ENCODE data around the gene OR4E2.
"Not testable (repeated sequence)": the region's sequence is repeated elsewhere in the genome, so short reads cannot be mapped to it uniquely, and the experiment has no call there.

OR4E2 gene, protein sequence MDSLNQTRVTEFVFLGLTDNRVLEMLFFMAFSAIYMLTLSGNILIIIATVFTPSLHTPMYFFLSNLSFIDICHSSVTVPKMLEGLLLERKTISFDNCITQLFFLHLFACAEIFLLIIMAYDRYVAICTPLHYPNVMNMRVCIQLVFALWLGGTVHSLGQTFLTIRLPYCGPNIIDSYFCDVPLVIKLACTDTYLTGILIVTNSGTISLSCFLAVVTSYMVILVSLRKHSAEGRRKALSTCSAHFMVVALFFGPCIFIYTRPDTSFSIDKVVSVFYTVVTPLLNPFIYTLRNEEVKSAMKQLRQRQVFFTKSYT

DNA sequence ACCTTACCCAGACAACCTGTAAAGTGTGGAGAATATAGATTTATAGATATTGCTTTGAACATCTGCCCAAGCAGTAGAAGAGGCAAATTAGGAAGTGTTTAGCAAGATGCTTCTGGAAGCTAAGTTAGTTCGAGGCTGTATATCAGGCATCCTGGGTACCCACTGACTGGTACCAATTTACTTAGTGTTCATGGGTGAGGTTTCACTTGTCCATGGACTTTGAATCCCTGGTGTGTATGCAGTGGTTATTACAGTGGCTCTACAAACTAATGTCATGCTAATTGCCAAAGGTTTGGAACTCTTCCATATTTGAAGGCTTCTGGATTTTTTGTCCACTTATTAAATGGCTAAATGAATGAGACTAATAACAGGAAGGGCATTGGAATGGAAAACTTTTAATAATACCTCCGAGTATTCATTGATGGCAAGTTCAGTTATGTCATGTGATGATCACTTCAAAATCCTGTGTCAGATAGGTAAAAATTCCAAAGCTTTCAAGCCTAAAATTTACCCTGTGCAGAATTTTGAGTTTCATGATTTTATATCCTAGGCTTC lies at the start of gene OR4E2:
OR4E2 (plus strand) TSS at position 505 of the 555 bp plus-strand sequence. CDS start 11,248 bp downstream, outside the sequence.
- DNase-seq: no peak
- no peak for ATAC-seq

DNA sequence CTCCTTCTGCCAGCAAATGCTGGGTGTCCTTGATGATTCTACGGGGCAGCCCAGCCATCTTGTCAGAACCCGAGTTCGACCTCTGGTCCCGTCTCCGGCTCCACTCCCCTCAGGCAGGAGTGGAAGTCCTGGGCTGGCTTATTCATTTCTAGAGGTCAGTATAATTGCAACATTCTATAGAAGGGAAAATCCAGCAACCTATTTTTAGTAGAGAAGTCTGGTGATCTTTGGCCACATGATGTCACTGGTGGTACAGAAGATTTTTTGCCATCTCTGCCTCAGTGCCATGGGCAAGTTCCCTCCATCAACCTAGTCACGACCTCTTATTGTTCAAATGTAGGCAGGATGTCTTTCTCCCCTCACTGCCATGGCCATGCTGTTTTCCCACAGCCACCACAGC lies 41.3 kb upstream of the OR4E2 start:
- ATAC-seq (no peak), DNase-seq (no peak)

DNA sequence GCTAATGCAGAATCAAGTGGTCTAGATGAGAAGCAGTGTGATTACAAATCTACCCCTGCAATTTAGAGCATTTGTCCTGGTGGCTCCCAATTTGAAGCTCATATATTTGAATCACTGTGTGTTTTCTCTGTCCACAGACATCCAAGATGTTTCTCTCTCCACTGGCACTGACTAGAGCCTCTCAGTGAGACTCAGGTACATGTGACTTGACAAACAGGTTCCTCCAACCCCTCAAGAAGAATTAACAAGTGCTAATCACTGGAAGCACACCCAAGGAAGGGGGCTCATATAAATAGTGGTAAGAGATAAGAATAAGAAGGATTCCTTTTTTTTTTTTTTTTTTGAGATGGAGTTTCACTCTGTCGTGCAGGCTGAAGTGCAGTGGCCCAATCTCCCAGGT lies 39.4 kb upstream of the OR4E2 start:
- no peak for ATAC-seq
- DNase-seq: no peak

DNA sequence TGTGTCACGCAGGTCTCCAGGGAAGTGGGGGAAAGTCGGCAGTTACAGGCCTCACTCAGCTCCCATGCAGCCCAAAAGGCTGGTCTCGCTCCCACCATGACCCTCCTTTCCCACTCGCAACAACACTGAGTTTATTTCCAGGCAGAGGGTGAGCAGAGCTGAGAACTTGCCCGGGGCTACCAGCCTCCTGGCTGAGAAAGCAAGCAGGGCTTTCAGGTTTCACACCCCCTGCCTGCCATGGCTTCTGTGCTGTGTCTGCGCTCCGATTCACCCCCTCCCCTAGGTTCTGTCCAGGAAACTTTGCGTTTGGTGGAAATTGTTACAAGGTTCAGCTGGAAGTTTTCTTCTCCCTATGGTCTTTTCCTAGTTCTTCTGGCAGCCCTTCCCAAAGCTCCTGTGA lies 36.0 kb upstream of the OR4E2 start:
- DNase-seq: no peak
- ATAC-seq: no peak

DNA sequence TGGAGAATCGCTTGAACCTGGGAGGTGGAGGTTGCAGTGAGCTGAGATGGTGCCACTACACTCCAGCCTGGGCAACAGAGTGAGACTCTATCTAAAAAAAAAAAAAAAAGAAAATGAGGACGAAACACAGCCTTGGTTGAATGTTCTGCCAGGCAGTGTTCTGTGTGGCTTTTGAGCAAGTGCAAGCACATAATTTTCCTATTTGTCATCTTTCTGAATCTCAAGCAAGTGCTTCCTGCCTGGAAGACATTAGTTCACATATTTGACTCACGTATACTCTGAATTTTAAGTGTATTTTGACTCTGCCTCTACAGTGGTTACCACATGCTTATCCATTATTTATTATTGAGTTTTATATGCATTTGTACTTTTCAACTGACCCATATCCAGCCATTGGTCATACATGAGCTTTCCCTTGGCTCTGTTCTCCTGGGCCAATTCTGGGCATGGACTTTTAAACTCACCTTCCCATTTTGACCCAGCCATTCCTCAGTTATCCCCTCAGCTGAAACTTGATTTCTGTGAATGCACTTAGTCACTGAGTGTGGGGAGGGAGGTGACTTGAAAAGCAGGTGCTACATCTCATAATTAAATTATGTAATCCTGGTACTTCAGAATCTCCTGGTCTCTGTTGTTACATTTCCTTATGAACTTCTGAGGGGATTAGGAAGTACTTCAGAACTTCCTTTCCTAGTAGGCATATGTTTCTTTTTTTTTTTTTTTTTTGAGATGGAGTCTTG lies 27.0 kb upstream of the OR4E2 start:
- ATAC-seq: no peak
- no peak for DNase-seq

DNA sequence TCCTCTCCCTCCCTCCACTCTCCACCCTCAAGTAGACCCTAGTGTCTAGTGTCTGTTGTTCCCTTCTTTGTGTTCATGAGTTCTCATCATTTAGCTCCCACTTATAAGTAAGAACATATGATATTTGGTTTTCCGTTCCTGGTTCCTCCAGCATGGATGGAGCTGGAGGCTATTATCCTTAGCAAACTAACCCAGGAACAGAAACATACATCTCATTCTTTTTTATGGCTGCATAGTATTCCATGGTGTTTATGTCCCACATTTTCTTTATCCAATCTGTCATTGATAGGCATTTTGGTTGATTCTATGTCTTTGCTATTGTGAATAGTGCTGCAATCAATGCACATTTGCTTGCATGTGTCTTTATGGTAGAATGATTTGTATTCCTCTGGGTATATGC lies 23.1 kb upstream of the OR4E2 start:
- not testable (repeated sequence) for ATAC-seq, DNase-seq

DNA sequence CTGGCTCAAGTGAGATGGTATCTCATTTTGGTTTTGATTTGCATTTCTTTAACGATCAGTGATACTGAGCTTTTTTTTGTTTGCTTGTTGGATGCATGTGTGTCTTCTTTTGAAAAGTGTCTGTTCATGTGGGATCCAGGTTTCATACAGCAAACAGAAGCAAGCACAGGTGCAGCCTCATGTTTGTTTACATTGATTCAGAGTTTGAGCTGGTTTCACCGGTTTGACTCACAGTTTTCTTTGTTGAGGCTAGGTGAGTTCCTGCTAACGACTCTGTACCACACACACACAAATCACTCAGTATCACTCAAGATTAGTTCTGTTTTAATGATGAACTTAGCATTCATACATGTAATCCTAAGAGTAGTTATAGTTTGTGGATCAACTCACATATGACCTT lies 22.6 kb upstream of the OR4E2 start:
- DNase-seq (no peak), ATAC-seq (no peak)

DNA sequence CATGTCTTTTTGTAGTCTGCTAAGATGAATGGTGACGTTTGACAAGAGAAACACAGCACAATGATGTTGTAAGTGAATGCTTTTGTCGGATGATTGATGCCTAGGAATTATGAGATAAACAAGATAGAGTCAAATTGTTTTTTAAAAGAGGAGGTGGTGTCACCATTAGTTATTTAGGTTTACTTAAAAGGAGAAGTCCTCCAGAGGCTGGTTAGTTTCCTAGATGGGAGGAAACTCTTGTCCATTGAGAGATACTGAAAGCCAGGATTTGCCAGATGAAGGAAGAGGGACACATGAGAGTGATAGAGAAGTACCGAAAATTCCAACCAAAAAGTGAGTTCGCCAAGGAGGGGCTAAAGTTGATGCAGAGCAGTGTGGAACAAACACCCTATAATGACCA lies 18.8 kb upstream of the OR4E2 start, which contains the start of gene OR10G2:
OR10G2 (minus strand) TSS at position 101 of the 400 bp plus-strand sequence; CDS start at position 3, 98 bp downstream.
- DNase-seq (no peak), ATAC-seq (no peak)

DNA sequence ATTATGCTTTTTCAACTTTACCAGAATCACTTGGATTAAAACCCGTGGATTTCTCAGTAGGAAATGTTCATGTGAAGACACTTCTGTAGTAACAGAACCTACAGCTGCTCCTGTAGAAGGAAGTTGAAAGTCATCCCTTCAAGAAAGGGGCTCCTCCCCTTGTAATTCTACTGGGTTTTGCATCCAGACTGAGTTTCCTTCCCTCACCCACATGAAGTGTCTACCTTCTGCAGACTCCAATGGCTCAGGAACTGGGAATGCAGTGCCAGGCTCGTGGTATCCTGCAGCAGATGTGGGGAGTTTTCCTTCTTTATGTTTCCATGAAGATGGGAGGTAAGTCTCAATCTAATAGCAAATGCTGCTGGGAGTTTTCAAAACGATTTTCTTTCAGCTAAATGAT lies 11.0 kb upstream of the OR4E2 start:
- ATAC-seq (no peak), DNase-seq (no peak)

DNA sequence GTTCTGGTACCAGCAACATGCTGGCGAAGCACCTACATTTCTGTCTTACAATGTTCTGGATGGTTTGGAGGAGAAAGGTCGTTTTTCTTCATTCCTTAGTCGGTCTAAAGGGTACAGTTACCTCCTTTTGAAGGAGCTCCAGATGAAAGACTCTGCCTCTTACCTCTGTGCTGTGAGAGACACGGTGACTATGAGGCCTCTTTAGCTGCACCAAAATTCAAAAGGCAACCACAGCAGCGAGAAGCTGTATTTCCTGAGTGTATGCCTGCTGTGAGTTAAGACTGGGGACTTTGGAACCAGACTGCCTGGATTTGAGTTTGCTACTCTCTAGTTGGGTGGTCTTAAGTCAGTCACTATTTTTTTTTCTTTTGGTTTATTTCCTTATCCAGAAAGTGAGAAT lies 10.2 kb upstream of the OR4E2 start:
- no peak for DNase-seq
- ATAC-seq: no peak

DNA sequence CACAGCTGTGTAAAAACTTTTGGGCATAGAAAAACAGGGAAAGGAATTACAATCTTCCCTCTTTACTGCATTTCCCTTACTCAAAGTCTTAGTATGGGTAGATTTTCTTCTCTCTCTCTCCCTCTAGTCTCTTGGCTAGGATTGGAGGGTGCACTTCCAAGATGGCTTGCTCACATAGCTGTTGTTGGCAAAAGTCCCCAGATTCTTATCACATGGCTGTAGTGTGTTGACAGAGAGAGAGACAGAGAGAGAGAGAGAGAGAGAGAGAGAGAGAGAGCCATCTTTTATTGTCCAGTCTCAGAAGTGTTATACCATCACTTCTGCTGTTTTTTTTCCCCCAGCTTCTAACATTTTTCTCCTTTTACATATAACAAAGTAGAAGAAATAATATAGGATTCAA lies 6.3 kb upstream of the OR4E2 start:
- no peak for ATAC-seq
- DNase-seq: no peak

DNA sequence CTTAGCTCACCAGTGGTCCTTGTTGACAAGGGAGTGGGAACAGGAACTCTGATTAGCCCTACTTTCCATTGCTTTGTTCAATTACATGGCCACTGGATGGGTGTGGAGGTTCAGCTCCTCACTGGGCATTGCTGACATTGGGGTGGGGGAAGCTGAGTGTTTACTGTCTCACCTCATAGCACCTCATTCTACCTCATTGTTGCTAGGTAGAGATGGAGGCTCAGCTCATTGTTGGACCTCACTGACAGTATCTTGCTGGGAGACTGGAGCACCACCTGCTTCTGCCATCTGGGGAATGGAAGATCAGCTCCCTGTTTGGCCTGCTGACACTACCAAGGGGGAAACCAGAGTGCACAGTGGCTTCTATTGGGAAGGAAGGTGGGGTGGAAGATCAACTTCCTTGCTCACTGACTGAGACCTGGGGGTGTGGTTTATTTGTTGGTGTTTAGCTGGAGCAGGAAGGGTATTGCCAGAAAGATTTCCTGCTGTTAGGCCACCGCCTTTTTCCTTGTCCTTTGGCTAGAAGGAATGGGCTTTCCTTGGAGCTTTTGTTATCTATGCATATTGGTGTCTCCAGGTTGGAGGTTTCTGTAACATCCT lies 1.3 kb upstream of the OR4E2 start:
- ATAC-seq: no peak
- no peak for DNase-seq

DNA sequence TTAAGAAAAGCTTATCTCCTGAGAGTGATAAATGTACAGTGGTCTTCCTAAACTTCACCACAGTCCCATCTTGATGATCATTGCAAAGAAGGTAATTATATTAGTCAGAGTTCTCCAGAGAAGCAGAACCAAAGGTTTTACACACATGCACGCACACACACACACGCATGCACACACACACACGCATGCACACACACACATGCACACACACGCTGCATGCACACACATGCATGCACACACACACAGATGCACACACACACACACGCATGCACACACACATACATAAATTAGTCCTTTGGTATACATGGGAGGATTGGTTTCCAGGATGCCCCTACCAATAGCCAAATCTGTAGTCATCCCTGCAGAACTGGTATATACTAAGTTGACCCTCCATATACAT lies 580 bp downstream of the OR4E2 start:
- DNase-seq: no peak
- no peak for ATAC-seq

DNA sequence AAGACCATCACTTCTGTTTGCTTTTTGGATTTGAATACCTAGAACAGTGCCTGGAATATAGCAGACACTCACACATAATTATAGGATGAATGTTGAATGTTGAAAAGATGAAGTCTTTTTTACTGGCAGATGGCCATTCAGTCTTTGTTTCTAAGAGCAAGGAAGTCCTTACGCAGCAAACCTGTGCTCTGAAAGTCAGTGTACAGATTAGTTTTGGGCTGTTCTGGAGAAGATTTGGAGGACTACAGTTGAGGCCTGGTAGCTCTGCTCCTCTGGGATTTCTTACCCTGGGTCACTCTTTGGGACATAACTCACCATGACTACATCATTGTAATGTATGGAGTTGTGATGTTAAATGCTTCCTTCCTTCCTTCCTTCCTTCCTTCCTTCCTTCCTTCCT lies 3.3 kb downstream of the OR4E2 start:
- DNase-seq (no peak), ATAC-seq (no peak)

DNA sequence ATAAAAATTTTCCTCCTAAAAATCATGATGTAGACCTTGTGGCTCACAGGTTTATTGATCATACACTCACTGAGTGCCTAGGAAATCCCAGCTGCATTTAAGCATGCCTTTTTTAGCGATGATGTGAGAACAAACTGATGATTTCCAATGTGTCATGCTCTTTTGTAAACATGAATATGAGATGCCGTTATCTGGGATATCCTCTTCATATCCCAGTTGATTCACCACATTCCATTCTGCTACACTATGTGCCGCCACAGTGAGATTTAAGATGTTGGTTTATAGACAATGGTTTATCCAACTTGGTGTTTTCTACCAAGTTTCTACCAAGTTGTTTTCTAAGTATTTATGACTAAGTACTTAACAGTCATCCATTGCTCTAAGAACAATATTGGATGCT lies 14.7 kb downstream of the OR4E2 start:
- DNase-seq (no peak), ATAC-seq (no peak)

DNA sequence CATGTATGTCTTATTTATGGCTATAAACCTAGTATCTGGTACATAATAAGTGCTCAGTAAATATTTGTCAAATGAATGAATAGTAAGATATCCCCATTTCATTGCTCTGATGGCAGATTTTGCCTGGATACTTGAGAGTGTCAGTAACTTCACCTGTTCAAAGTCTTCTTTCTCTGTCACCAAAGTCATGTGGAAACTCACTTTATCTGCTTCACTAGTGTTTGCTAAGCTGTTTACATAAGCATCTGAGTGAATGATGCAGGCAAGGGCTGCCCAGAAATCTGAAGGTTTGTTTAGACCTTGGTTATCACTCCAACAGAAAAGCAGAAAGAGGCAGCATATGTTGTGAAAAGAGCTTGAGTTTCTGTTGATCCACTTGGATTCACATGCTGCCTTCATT lies 15.6 kb downstream of the OR4E2 start:
- no peak for ATAC-seq
- DNase-seq: no peak

DNA sequence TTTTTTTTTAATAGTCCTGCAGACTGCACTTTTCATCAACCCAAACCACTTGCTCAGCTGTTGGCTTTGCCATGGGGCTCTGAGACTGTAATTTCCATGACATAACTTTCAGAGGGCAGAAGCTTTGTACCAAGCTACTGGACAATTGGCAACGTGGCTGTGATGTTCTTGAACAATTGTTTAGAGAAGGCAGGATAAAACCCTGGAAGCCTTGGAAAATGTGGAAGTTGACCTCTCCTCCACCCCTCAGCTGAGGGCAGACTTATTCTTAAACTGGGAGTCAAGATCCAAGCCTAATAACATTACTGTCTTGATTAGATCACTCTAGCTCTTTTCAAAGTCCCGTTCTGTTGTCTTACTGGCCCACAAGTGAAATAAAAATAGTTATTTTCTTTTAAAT lies 17.7 kb downstream of the OR4E2 start:
- no peak for ATAC-seq
- no peak for DNase-seq

DNA sequence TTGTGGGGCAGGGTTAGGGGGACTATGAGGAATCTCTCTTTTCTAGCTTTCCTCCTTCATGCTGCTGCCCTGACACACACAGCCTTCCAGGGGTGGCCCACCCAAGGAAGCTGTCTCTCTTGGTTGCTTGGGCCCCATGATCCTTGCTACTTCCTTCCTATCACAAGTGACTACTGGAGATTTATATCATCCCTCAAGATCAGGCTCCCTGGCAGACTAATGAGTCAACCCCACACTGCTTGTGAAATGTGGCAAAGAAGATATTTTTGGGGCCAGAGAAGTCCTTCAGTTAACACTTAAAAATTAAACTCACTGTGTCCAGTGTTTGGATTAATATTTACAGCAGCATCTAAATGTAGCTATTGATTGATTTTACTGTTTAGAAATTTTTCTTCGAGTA lies 18.5 kb downstream of the OR4E2 start:
- DNase-seq: no peak
- no peak for ATAC-seq

DNA sequence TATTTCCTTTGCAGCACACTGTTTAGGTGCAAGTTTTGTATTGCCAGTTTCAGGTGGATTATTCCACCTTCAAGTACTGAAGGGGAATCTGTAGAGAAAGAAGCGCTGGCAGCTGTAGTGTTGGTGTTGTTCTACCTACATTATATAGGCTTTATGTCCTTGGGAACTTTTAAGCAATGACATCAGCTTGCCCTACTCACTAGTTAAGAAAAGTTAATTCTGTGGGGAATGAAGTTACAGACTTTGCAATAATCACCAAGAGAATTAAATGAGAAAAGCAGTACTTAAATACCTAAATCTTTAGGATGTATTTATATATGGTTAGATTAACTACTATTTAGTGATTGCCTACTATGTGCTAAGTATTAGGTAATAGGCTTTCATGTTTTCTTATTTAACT lies 20.1 kb downstream of the OR4E2 start, which contains the start of gene OR4E1:
OR4E1 (minus strand) TSS at position 101 of the 400 bp plus-strand sequence. CDS start 2,883 bp downstream, outside the sequence.
- DNase-seq: no peak
- no peak for ATAC-seq

DNA sequence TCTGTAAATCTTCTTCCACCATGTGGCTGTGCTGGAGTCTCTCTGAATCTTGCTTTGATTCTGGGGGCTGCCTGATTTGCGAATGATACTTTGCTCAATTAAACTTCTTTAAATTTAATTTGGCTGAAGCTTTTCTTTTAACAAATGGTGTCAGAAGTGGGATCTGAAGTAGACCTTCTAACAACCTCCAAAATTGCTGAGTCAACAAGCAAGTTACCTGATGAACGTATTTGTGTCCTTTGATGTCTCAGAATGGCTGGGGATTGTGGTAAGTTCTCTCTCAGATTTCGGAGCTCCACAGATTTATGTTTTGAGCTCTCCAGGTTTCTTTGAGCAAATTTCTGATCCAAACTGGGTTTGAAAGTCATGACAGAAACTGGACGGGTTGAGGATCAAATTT lies 21.9 kb downstream of the OR4E2 start:
- DNase-seq (no peak), ATAC-seq (no peak)

DNA sequence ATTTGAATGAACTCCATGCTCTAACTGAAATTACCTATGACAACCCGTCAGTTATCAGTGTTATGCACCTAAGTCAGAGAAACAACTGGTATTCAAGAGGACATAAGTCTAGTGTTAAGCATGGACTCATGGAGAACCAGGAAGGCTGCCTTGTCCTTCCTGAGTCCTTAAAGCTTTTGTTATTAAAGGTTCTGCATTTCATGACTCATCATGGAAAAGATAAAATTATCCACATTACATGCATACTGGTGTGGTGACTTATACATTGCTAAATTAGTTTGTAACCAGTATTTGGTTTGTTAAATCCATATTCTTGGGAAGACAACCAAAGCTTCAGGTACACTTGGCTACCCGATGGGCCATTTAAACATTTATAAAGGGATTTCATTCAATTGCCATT lies 26.4 kb downstream of the OR4E2 start:
- ATAC-seq: no peak
- no peak for DNase-seq

DNA sequence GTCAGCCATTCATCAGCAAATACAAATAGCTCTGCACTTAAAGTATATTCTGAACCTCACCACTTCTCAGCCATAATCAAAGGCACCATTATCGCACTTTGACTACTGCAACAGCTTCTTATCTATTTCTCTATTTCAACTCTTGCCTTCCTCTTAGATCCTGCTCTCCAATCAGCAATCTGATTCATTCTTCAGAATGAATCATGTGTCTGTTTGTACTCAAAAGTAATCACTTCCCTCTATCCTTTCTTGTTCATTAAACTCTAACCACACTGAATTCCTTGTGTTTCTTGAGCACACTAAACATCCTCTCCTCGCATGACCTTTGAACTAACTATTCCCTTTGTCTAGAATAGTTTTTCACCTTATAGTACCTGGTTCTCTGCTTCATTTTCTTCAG lies 32.8 kb downstream of the OR4E2 start:
- DNase-seq (no peak), ATAC-seq (no peak)

DNA sequence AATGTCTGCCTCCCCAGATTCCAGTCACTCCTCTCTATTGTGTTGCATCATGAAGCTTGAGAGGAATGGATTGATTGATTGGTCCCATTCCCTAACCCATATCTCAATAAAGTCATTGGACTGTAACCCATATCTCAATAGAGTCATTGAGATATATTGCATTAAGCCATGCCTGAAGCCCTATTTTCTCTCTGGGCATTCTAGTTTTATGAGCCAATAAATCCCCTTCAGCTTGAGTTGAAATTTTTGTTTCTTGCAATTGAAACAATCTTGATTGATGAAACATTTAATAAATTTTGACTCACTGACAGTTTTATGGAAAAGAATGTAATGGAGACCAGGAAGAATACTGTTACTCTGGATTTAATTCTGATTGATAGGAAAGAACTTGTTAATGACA lies 40.8 kb downstream of the OR4E2 start:
- ATAC-seq (no peak), DNase-seq (no peak)
